Activated CD4-positive, alpha-beta T cell treated with anti-CD3 and anti-CD28 coated beads, Interleukin-2, amount 10 ng/mL, durations not matched to agents 7 days and 5 days (primary cell): ENCODE data around the gene SERPINB5. TPM values are rescaled to one million over a fixed set of nuclear protein-coding genes. Genes with fewer than 3 reads are reported as not detected.
"Not testable (repeated sequence)": the region's sequence is repeated elsewhere in the genome, so short reads cannot be mapped to it uniquely, and the experiment has no call there.

Experiments
- CTCF ChIA-PET: fragments of 350-600 bp; sonication (Branson Sonifier 250); formaldehyde crosslinking; loops from one replicate; lab custom pipeline; 2021; ENCODE audit warnings: antibody characterized with exemption; lab: Charles Lee
- POLR2A ChIA-PET: fragments of 350-600 bp; sonication (Branson Sonifier 250); formaldehyde crosslinking; loops from one replicate; lab custom pipeline; 2021; ENCODE audit warnings: antibody characterized with exemption; lab: Charles Lee
- DNase-seq: peaks from one replicate; pipeline ENCODE4 v3.0.0-alpha.2; 2020
- H3K27ac Mint-ChIP-seq: one replicate; pipeline ENCODE4 v1.8.0; 2021; ENCODE audit warnings: mild to moderate bottlenecking, moderate library complexity, mixed read lengths
- H3K27me3 Mint-ChIP-seq: one replicate; pipeline ENCODE4 v1.8.0; 2021; ENCODE audit warnings: mixed read lengths
- H3K36me3 Mint-ChIP-seq: one replicate; pipeline ENCODE4 v1.8.0; 2021; ENCODE audit warnings: low read depth, mixed read lengths
- H3K4me1 Mint-ChIP-seq: one replicate; pipeline ENCODE4 v1.8.0; 2021; ENCODE audit warnings: mixed read lengths
- H3K4me3 Mint-ChIP-seq: one replicate; pipeline ENCODE4 v1.8.0; 2021; ENCODE audit warnings: mild to moderate bottlenecking, moderate library complexity, mixed read lengths
- H3K9me3 Mint-ChIP-seq: one replicate; pipeline ENCODE4 v1.8.0; 2021; ENCODE audit warnings: mixed read lengths
- total RNA-seq, 2 experiments: library from RNA; stranded (reverse); gene quantifications; one replicate each; pipeline ENCODE4 v1.2.3, GENCODE V29; 2021

Gene SERPINB5
- total RNA-seq, 2 experiments from 2014 or later, result not detected

DNA sequence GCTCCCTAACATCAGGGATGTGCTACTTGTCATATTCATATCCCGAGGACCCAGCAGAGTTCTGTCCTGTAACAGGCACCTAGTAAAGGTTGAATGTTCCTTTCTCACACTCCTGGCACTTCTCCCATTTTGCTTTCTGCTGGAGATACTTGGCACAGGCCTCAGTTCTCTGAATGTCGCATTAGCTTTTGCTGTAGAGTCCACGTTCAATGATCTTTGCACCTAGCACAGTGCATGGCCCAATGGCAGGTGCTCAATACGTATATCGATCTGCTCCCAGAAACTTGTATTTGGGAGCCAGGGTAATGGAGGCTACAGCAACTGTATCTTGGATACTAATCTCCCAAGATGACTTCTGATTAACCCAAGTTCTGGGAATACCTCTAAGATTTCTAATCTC is 29.7 kb upstream of the SERPINB5 start:
- H3K36me3 Mint-ChIP-seq, result no peaks in the 10 kb centered on the region
- H3K4me1 Mint-ChIP-seq, result peaks cover 2% of the 10 kb centered on the region
- no peak for DNase-seq
- no peak overlapping the region for H3K27ac Mint-ChIP-seq
- no peak overlapping the region for H3K4me3 Mint-ChIP-seq
- CTCF ChIA-PET, result no interaction called here
- no peaks in the 10 kb centered on the region for H3K27me3 Mint-ChIP-seq
- POLR2A ChIA-PET, result no interaction called here
- no peaks in the 10 kb centered on the region for H3K9me3 Mint-ChIP-seq

DNA sequence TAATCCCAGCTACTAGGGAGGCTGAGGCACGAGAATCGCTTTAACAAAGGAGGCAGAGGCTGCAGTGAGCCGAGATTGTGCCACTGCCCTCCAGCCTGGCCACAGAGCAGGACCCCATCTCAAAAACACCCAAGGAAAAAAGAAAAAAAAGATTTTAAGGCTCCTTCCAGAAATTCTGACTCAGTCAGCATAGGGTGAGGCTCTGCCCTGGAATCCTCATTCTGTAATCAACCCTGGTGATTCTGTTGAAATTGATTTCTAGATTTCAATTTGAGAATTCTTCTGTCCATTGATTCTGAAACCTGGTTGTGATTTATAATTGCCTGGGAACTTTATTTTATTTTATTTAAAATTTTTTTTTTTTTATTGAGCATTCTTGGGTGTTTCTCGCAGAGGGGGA is 27.3 kb upstream of the SERPINB5 start:
- CTCF ChIA-PET, result no interaction called here

DNA sequence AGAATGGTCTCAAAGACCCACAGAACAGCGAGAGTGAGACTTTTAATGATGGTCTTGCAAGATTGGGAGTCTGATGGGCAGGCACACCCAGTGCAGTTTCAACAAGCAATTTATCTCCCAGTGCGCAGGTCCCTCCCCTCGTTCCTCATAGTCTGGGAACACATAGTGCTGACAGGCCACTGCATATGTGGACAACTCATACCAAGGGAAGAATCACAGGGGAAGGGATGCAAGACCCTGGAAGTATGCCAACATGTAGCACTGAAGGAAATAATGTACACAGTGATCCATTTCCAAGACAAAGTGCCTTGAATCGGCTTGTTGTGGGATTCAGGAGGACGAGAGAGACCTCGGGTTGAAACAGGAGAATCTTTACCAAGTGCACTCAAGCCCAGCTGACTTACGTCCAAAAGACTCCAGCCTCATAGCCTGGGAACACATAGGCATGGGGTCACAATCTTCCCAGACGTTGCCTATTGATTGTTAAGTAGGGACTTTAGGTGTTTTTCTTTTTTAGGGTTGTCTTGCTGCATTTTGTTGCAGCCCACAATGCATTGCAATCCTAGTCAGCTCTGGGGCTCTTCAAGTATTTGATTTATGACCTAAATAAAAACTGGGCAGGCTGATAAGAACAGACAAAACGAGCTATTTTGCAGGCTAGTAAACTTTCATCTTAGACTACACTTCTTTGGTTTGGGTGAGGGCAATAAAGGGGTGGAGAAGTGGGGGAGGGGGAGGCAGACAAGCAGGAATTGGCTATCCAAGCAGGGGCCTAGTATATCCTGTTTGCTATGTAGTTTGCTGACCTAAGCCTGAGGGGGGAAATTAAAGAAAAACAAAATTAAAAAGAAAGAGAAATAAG is 24.7 kb upstream of the SERPINB5 start:
- Mint-ChIP-seq H3K27ac (no peak overlapping the region), H3K4me1 (peaks cover 2% of the 10 kb centered on the region), H3K4me3 (no peak overlapping the region), H3K27me3 (no peaks in the 10 kb centered on the region), H3K9me3 (no peaks in the 10 kb centered on the region), H3K36me3 (no peaks in the 10 kb centered on the region)
- CTCF ChIA-PET, result interaction anchor here (1.4 kb wide), 1 partner anchor 13 kb away, joined by 3 read pairs; no protein-coding TSS in a partner anchor
- POLR2A ChIA-PET, result no interaction called here
- DNase-seq, result no peak

More for the DNA sequence above, 27.3 kb upstream of the SERPINB5 start:
- POLR2A ChIA-PET, result no interaction called here
- Mint-ChIP-seq H3K4me3 (no peak overlapping the region), H3K27ac (no peak overlapping the region), H3K9me3 (no peaks in the 10 kb centered on the region), H3K27me3 (no peaks in the 10 kb centered on the region), H3K4me1 (peaks cover 2% of the 10 kb centered on the region), H3K36me3 (no peaks in the 10 kb centered on the region)
- no peak for DNase-seq

DNA sequence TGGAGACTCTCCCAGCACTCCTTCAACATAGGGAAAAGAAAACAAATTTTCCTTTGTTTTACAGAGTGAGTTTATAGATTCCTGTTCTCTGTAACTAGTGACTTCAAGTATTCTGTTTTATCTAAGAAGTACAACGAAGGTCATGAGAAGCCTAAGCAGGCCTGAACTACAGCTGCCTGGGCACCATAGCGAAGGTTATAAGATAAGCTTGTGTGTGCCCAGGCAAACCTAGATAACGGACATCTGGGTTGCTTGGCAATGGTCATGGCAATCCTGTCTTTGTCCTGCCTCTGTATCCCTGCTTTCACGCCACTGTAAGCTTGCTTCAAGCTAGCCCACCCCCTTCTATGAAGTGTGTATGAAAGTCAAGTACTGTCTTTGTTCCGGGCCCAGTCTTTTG is 24.0 kb upstream of the SERPINB5 start:
- DNase-seq, H3K9me3 Mint-ChIP-seq, H3K27ac Mint-ChIP-seq, H3K4me3 Mint-ChIP-seq, H3K36me3 Mint-ChIP-seq, POLR2A ChIA-PET, H3K4me1 Mint-ChIP-seq, H3K27me3 Mint-ChIP-seq: not testable (repeated sequence)
- CTCF ChIA-PET, result interaction anchor here (1.4 kb wide), 1 partner anchor 14 kb away, joined by 3 read pairs; no protein-coding TSS in a partner anchor

DNA sequence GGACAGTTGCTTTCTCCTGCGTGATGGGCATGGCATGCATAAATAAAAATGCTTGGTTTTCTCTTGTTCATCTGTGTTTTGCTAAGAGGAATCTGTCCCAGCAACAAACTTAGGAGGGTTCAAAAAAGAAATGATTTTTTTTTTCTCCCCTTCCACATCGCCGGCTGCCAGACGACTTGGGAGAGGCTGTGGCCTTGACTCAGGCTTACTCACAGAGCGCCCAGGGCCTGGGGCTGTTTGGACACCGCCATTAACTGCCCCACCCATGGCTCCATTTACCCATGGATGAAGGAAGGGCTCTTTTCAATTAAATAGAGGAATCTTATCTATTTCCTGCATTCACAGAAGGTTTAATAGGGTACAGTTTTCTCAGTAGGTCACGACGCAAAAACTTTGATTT is 22.3 kb upstream of the SERPINB5 start:
- ChIA-PET CTCF (interaction anchor here (1.1 kb wide), 1 partner anchor 26 kb away, joined by 3 read pairs; no protein-coding TSS in a partner anchor), POLR2A (no interaction called here)

DNA sequence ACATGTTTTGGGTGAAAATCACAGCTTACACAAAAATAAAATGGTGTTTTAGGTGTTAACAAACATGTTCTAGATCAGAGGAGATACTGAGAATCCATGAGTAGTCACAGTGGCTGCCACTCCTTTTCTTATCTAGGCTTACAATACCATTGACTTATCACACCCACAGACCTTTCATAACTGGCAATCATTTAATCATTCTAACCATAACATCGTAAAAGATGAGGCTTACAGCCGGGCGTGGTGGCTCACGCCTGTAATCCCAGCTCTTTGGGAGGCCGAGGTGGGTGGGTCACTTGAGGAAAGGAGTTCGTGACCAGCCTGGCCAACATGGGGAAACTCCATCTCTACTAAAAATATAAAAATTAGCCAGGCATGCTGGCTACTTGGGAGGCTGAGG is 18.8 kb upstream of the SERPINB5 start:
- no peaks in the 10 kb centered on the region for H3K9me3 Mint-ChIP-seq

More for the DNA sequence above, 22.3 kb upstream of the SERPINB5 start:
- Mint-ChIP-seq H3K4me3 (no peak overlapping the region), H3K27ac (no peak overlapping the region), H3K9me3 (no peaks in the 10 kb centered on the region), H3K4me1 (peaks cover 2% of the 10 kb centered on the region), H3K36me3 (no peaks in the 10 kb centered on the region), H3K27me3 (peaks cover 2% of the 10 kb centered on the region)
- DNase-seq, result no peak

DNA sequence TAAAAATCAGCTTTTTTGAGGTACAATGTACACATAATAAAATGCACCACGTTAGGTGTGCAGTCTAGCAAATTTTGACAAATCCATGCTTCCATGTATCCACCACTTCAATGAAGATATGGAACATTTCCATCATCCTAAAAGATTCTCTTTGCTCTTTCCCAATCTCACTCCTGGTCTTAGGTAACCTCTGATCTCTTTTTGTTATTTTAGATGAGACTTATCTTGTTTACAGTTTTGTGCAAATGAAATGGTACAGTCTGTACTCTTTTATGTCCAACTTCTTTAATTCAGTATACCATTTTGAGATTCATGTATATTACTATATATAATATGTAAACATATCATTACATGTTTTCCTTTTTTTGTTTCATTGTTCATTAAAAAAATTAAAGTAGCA is 16.3 kb upstream of the SERPINB5 start:
- Mint-ChIP-seq H3K9me3 (no peaks in the 10 kb centered on the region), H3K27ac (no peak overlapping the region), H3K36me3 (no peaks in the 10 kb centered on the region), H3K4me1 (no peaks in the 10 kb centered on the region), H3K27me3 (peaks cover 38% of the 10 kb centered on the region), H3K4me3 (no peak overlapping the region)
- DNase-seq, result no peak
- ChIA-PET CTCF (no interaction called here), POLR2A (no interaction called here)

More for the DNA sequence above, 18.8 kb upstream of the SERPINB5 start:
- POLR2A ChIA-PET, result no interaction called here
- H3K4me3 Mint-ChIP-seq, result no peak overlapping the region
- H3K27ac Mint-ChIP-seq, result no peak overlapping the region
- CTCF ChIA-PET, result interaction anchor here (0.6 to 1.2 kb wide), 2 partner anchors 21 to 643 kb away, joined by 3 to 4 read pairs; no protein-coding TSS in a partner anchor
- H3K4me1 Mint-ChIP-seq, result no peaks in the 10 kb centered on the region
- H3K36me3 Mint-ChIP-seq, result no peaks in the 10 kb centered on the region
- H3K27me3 Mint-ChIP-seq, result peaks cover 20% of the 10 kb centered on the region
- DNase-seq, result no peak

DNA sequence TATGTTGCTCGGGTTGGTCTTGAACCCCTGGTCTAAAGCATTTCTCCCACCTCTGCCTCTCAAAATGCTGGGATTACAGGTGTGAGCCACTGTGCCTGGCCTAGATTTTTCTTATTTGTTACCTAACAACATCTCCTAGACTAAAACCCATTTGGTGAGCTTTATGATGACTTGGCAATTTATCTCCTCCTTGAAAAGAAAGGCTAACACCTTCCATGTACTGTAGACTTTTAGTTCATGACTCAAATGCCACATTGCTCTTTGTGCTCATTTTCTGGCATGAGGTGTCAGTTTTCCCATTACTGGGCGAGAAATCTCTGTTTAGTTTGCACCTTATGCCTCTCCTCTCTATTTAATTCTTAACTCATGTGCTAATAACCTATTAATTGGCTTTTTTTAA is 12.3 kb upstream of the SERPINB5 start:
- Mint-ChIP-seq H3K9me3 (no peaks in the 10 kb centered on the region), H3K4me1 (no peaks in the 10 kb centered on the region), H3K36me3 (no peaks in the 10 kb centered on the region), H3K27me3 (peaks cover 54% of the 10 kb centered on the region), H3K4me3 (no peak overlapping the region), H3K27ac (no peak overlapping the region)
- ChIA-PET POLR2A (no interaction called here), CTCF (interaction anchor here (0.8 to 1.1 kb wide), 2 partner anchors 14 to 22 kb away, joined by 3 read pairs; no protein-coding TSS in a partner anchor)
- no peak for DNase-seq

DNA sequence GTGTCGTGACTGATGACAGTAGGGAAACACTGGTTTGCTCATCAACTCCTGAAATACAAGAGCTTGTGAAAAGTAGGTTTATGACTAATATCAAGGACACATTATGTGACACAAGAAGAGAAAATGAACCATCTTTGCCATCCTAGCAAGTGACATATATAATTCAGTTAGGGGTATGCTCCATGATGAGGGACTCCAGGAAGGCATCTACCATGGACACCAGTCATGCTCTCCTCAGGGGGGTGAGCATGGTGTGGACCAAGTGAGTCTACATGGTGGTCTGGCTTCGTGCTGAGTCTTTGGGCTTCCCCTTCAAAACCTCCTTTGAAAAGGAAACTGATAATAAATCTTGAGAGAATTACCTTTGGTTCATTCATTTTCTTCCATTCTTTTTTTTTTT is 11.7 kb upstream of the SERPINB5 start:
- POLR2A ChIA-PET, result no interaction called here
- DNase-seq, result no peak
- CTCF ChIA-PET, result interaction anchor here (0.7 to 1.1 kb wide), 2 partner anchors 14 to 133 kb away, joined by 3 read pairs; no protein-coding TSS in a partner anchor
- H3K27me3 Mint-ChIP-seq, result peaks cover 54% of the 10 kb centered on the region
- no peaks in the 10 kb centered on the region for H3K4me1 Mint-ChIP-seq
- no peak overlapping the region for H3K4me3 Mint-ChIP-seq
- H3K9me3 Mint-ChIP-seq, result no peaks in the 10 kb centered on the region
- no peaks in the 10 kb centered on the region for H3K36me3 Mint-ChIP-seq
- H3K27ac Mint-ChIP-seq, result no peak overlapping the region

DNA sequence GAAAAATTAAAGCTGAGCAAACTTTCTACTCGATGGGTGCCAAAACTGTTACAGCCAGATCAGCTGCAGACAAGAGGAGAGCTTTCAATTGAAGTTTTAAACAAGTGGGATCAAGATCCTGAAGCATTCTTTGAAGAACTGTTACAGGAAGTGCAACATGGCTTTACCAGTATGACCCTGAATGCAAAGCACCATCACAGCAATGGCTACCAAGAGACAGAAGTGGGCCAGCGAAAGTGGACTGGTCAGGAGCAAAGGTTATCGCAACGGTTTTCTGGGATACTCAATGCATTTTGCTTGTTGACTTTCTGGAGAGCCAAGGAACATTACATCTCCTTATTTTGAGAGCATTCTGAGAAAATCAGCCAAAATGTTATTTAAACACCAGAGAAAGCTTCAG is 9.1 kb upstream of the SERPINB5 start:
- POLR2A ChIA-PET, result no interaction called here
- Mint-ChIP-seq H3K4me1 (peaks cover 1% of the 10 kb centered on the region), H3K27ac (no peak overlapping the region), H3K36me3 (no peaks in the 10 kb centered on the region), H3K4me3 (no peak overlapping the region), H3K27me3 (peaks cover 43% of the 10 kb centered on the region), H3K9me3 (no peaks in the 10 kb centered on the region)
- CTCF ChIA-PET, result no interaction called here
- no peak for DNase-seq

DNA sequence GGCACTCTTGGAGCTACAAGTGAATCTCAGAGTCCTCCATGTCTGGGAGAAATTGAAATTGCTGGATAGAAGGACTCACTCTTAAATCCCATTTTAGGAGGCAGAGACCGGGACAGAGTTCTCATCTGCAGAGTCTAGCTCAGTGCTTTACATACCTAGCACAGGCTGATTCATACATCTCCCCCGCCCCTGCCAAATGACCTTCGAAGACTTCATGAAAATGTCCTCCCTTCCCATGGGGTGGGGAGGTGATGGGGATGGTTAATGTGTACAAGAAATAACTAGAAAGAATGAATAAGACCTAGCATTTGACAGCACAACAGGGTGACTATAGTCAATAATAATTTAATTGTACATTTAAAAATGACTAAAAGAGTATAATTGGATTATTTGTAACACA is 8.2 kb upstream of the SERPINB5 start:
- H3K27me3 Mint-ChIP-seq, result peaks cover 38% of the 10 kb centered on the region
- H3K36me3 Mint-ChIP-seq, result no peaks in the 10 kb centered on the region
- no peak for DNase-seq
- H3K4me1 Mint-ChIP-seq, result peaks cover 1% of the 10 kb centered on the region
- CTCF ChIA-PET, result no interaction called here
- H3K9me3 Mint-ChIP-seq, result no peaks in the 10 kb centered on the region
- POLR2A ChIA-PET, result no interaction called here
- H3K4me3 Mint-ChIP-seq, result no peak overlapping the region
- H3K27ac Mint-ChIP-seq, result no peak overlapping the region

DNA sequence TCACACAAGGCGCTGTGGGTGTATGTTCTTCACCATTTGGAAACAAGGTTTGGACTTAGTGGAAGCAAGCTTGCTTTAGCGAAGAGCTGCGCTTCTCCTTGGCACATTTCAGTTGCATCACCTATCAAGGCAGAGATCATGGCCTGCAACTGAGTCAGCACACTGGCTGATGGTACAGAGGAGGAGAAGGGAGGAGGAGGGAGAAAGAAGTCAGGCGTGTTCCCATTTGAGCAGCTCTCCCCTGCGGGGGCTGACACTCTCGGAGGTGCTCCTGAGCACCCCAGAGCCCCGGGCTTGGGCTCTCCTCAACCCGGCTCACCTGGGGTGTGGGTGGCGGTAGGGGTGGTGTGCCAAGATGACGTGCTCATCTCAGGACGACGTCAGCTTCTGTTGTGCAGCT is 6.0 kb upstream of the SERPINB5 start:
- no peak overlapping the region for H3K27ac Mint-ChIP-seq
- H3K27me3 Mint-ChIP-seq, result peaks cover 34% of the 10 kb centered on the region
- DNase-seq, result no peak
- H3K9me3 Mint-ChIP-seq, result no peaks in the 10 kb centered on the region
- ChIA-PET CTCF (no interaction called here), POLR2A (no interaction called here)
- no peak overlapping the region for H3K4me3 Mint-ChIP-seq
- peaks cover 1% of the 10 kb centered on the region for H3K4me1 Mint-ChIP-seq
- H3K36me3 Mint-ChIP-seq, result no peaks in the 10 kb centered on the region

DNA sequence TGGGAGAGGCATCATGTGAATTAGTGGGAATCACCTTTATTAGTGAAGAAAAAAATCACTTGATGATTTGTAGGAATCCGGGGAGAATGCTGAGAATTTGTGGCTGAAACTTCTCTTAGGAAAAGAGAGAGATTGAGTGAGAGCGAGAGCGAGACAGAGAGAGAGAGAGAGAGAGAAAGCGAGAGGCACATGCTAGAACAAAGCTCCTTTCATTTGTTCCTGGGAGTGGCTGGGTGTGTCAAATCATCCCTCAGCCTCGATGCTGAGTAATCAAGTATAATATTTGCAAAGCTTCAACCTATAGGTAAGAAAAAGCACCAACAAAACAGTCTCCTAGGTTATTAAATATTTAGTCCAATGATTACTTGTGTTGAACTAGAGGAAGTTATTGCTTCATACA is 4.4 kb upstream of the SERPINB5 start:
- H3K4me3 Mint-ChIP-seq, result no peak overlapping the region
- peaks cover 1% of the 10 kb centered on the region for H3K4me1 Mint-ChIP-seq
- peaks cover 25% of the 10 kb centered on the region for H3K27me3 Mint-ChIP-seq
- H3K27ac Mint-ChIP-seq, result no peak overlapping the region
- H3K36me3 Mint-ChIP-seq, result no peaks in the 10 kb centered on the region
- ChIA-PET POLR2A (no interaction called here), CTCF (no interaction called here)
- no peaks in the 10 kb centered on the region for H3K9me3 Mint-ChIP-seq
- DNase-seq, result no peak
